Measurements from ENCODE around the gene ZNF223. TPM values are rescaled to one million over a fixed set of nuclear protein-coding genes. Genes with fewer than 3 reads are reported as not detected.

Gene ZNF223
- total RNA-seq, 1 donor from 2014 or later, result 17.7 TPM

DNA sequence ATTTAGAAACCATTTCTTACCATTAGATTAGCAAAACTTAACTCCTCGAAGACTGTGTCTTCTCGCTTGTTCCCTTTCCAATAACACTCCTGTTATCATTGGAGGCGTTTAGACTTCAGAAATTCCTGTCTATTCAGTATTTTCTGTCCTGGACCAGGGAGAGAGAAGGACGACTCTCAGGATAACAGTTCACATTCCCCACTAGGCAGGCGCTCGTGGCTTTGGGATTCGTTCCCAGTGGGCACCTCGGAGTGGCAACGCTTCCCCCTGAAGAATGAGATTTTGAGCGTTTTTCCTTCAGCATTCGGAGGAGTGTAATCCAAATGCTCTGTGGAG lies 60.9 kb downstream of the ZNF223 start:
- Histone ChIP-seq H3K27me3 (no peaks in the 10 kb centered on the region), H3K4me3 (peak overlapping the region; percentile 65 to 71), H3K36me3 (peaks cover 0 to 32% of the 10 kb centered on the region in 2 donors), H3K27ac (peak overlapping the region; percentile 22), H3K9me3 (peaks cover 15% of the 10 kb centered on the region), H3K4me1 (peaks cover 10% of the 10 kb centered on the region)
- TF ChIP-seq POLR2AphosphoS5 (IDR thresholded peaks at IDR 0.05; ENCODE audit: insufficient read depth in 1 of 2, low read depth in 1 of 2), result no peak
- TF ChIP-seq POLR2A (IDR thresholded peaks at IDR 0.05), result no peak
- TF ChIP-seq, protein P1, sequence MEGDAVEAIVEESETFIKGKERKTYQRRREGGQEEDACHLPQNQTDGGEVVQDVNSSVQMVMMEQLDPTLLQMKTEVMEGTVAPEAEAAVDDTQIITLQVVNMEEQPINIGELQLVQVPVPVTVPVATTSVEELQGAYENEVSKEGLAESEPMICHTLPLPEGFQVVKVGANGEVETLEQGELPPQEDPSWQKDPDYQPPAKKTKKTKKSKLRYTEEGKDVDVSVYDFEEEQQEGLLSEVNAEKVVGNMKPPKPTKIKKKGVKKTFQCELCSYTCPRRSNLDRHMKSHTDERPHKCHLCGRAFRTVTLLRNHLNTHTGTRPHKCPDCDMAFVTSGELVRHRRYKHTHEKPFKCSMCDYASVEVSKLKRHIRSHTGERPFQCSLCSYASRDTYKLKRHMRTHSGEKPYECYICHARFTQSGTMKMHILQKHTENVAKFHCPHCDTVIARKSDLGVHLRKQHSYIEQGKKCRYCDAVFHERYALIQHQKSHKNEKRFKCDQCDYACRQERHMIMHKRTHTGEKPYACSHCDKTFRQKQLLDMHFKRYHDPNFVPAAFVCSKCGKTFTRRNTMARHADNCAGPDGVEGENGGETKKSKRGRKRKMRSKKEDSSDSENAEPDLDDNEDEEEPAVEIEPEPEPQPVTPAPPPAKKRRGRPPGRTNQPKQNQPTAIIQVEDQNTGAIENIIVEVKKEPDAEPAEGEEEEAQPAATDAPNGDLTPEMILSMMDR (IDR thresholded peaks at IDR 0.05), result no peak
- DNase-seq (ENCODE audit: extremely low spot score in 2 of 2), result no peak
- intact Hi-C loops (cut with DNase I), result loop anchor here (2.0 kb wide), 1 partner anchor 100 kb away; the partner anchor contains the start of gene ZNF227

DNA sequence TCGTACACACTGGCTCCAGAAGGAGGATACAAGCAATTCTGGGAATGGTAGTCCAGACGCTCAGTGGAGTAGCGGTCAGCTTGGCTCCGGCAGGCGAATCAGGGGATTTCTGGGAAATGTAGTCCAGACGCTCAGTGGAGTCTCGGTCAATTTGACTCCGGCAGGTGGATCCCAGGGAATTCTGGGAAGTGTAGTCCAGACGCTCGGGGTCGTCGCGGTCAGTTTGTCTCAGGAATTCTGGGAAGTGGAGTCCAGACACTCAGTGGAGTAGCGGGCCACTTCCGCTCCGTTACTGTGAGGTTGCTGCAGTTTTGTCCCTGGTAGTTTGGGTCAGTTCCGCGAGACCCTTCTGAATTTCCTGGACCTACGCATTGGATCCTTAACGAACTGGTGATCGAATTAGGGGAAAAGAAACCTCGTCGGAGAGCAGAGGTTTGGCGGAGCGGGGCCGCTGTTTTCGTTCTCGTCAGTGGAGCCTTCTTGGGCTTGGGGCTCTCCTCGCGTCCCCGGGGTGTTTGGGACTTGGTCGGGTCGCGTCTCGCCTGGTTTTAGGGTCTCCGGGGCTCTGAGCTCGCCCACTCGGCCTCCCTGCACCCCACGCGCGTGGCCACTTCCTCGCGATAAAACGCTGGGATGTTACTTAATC lies 61.4 kb downstream of the ZNF223 start, which contains the start of gene ZNF225:
ZNF225 (plus strand) TSS at position 262 of the 646 bp plus-strand sequence. CDS start 2,429 bp downstream, outside the sequence.
- H3K36me3 ChIP-seq, result peaks cover 0 to 32% of the 10 kb centered on the region in 2 donors
- H3K9me3 ChIP-seq, result peaks cover 10% of the 10 kb centered on the region
- TF ChIP-seq POLR2A (IDR thresholded peaks at IDR 0.05), result no peak
- TF ChIP-seq POLR2AphosphoS5 (IDR thresholded peaks at IDR 0.05; ENCODE audit: insufficient read depth in 1 of 2, low read depth in 1 of 2), result peak; percentile 68 to 99
- TF ChIP-seq, protein P1 (IDR thresholded peaks at IDR 0.05), result peak in 1 of 3 experiments; percentile 2
- peak within 1 kb of the TSS; percentile 65 to 71 for H3K4me3 ChIP-seq
- H3K27ac ChIP-seq, result peak within 1 kb of the TSS; percentile 22
- H3K27me3 ChIP-seq, result no peaks in the 10 kb centered on the region
- DNase-seq (ENCODE audit: extremely low spot score in 2 of 2), result peak in 1 of 2 donors; percentile 98
- peaks cover 10% of the 10 kb centered on the region for H3K4me1 ChIP-seq
- intact Hi-C loops (cut with DNase I), result loop anchor here (2.0 kb wide), 1 partner anchor 100 kb away; the partner anchor contains the start of gene ZNF227

DNA sequence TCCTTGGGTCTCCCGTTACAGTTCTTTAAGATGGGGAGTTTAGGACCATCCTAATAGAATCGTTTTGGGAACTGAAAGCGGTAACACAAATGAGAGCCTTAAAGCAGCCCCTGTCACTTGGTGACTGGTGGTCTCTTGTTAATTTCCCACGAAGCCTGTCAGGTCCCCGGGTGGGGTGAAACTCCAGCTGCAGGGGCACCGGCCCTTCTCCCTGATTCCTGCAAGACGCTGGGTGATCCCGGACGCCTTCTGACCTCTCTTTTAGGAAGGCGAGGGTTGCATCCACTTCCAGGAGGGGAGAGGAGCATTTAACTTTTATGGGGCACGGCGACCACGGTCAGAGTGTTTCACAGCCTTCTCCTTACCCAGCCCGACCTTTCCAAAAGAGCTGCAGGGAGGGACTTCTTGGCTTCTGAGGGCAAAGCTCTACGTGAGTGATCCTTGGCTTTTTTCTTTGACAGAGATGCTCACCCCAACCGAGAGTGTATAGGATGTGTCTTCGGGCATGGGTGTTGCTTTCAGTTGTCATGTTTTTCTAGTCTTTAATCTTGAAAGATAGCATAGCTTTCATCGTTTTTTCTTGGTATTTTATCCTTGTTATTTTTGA lies 62.1 kb downstream of the ZNF223 start:
- DNase-seq (ENCODE audit: extremely low spot score in 2 of 2), result no peak
- Histone ChIP-seq H3K27me3 (no peaks in the 10 kb centered on the region), H3K27ac (peak overlapping the region; percentile 22), H3K4me1 (peaks cover 10% of the 10 kb centered on the region), H3K4me3 (peak overlapping the region; percentile 65 to 71), H3K36me3 (peaks cover 0 to 35% of the 10 kb centered on the region in 2 donors), H3K9me3 (peaks cover 8% of the 10 kb centered on the region)
- TF ChIP-seq POLR2AphosphoS5 (IDR thresholded peaks at IDR 0.05; ENCODE audit: insufficient read depth in 1 of 2, low read depth in 1 of 2) (no peak), POLR2A (IDR thresholded peaks at IDR 0.05) (no peak)
- TF ChIP-seq, protein P1 (IDR thresholded peaks at IDR 0.05), result no peak
- intact Hi-C loops (cut with DNase I), result loop anchor here (2.0 kb wide), 1 partner anchor 99 kb away; the partner anchor contains the start of gene ZNF227

Small RNA genes within 50 kb of the gene (small RNA-seq; reads per million reads assigned to genes)
- not detected for gene RNU6-902P

Other genes with a start within 250 kb of the ZNF223 start
- 3.7 TPM for gene LYPD5, start 249.6 kb upstream of the ZNF223 start, total RNA-seq
- gene ZNF283, start 224.7 kb upstream of the ZNF223 start, total RNA-seq, result 7.9 TPM
- 0.49 TPM for gene ZNF404, start 168.1 kb upstream of the ZNF223 start, total RNA-seq
- 8.8 TPM for gene ZNF45, start 116.8 kb upstream of the ZNF223 start, total RNA-seq
- gene ZNF221, start 100.8 kb upstream of the ZNF223 start, total RNA-seq, result 2.7 TPM
- 8.3 TPM for gene ZNF155, start 67.8 kb upstream of the ZNF223 start, total RNA-seq
- gene ZNF230, start 49.1 kb upstream of the ZNF223 start, total RNA-seq, result 2.0 TPM
- gene ZNF222, start 26.7 kb upstream of the ZNF223 start, total RNA-seq, result 1.7 TPM
- 2.2 TPM for gene ZNF284, start 20.1 kb downstream of the ZNF223 start, total RNA-seq
- gene ZNF224, start 42.3 kb downstream of the ZNF223 start, total RNA-seq, result 11.8 TPM
- gene ZNF225, start 61.4 kb downstream of the ZNF223 start, total RNA-seq, result 3.7 TPM
- 11.3 TPM for gene ZNF234, start 89.5 kb downstream of the ZNF223 start, total RNA-seq
- gene ZNF226, start 113.1 kb downstream of the ZNF223 start, total RNA-seq, result 11.8 TPM
- 14.2 TPM for gene ZNF227, start 160.5 kb downstream of the ZNF223 start, total RNA-seq
- gene ZNF233, start 207.8 kb downstream of the ZNF223 start, total RNA-seq, result not detected